GM18498 (cell line): Measurements from ENCODE around the gene XRCC5.
A peak's percentile ranks its signal among the peaks of the same experiment; 100 is the strongest.

Experiments used
- ATAC-seq: cut with Tn5 transposase; IDR thresholded peaks from one replicate; pipeline ENCODE4 v1.9.1; 2021; ENCODE audit warnings: mild to moderate bottlenecking, moderate library complexity; ENCODE audit not compliant: unreplicated experiment

Gene XRCC5

DNA sequence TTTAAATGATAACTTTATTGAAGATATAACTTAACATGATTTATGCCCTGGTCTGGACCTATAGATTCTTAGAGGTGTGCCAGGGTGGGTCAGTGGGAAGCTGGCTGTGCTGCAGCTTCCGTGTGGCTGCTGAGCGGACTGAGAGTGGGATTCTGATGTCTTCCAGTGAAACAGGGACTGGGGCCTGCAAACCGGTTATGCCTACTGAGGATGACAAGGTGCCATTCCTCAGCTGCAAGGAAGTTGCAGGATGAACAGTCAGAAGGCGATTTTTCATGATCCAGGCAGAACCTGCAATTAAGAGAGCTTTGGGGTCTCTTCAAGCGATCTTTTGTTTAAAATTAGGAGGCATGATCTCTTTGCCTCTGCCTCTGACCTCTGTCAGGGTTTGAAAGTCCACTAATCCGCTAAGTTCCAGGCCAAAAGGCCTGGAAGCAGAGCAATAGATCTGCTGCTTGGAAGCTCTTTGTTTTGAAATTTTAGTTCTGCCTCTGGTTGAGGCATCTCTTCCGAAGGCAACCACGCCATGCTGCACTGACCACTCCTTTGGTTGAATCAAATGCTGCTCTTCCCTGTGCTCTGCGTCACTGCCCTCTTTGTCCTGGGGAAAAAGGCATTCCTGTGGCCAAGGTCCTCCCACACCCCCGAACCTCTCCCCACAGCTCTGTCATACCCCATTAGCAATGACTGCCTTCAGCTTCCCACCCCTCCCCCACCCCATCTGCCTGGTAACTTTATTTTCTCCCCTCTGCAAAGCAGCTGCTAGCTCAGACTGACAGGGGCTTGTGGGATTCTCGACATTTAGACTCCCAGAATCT, 25.5 kb upstream of the XRCC5 start:
- no peak for ATAC-seq

- no peak for ATAC-seq
These were observed 24.6 kb upstream of the XRCC5 start for GRCh38 chr2:216084547-216084946.

- ATAC-seq: no peak
These were observed 22.8 kb upstream of the XRCC5 start for GRCh38 chr2:216086207-216086893.

- ATAC-seq: peak; percentile 63
These were observed 18.8 kb upstream of the XRCC5 start for GRCh38 chr2:216090369-216090786.

DNA sequence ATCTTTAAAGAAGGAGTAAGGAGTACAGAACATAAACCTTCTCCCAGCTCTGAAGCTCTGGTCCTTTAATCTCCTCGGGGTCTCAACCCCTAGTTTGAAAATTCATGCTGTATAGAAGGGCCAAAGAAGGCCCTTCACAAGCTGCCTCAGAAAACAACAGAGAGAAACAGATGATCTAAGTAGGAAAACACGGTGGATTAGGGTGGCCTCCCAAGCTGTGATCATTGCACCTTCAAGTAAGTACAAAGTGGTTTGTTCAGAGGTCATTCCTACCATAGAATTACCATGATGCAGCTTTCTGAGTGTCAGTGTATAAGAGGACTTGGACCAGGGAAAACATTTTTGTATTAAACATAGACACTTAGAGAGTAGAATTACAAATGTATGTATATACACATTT, 16.5 kb upstream of the XRCC5 start:
- ATAC-seq: no peak

DNA sequence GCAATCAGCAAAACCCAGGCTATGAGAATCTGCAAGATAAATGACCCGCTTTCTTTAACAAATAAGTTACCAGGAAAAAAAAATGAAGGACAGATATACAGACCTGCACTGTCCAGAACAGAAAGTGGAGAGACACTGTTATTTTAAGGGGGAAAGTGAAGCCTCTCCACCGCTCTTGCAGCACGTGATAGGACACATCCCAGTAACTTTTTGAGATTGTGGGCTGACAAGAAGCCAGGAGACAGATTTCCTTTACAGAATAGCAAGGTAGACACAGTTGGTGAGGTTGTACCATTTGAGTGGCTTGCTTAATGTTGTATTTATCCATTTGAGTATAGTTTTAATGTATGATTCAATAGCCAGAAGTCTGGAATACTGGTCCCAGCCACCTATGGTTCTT, 14.4 kb upstream of the XRCC5 start:
- ATAC-seq: no peak

GRCh38 chr2:216098421-216099334, 10.5 kb upstream of the XRCC5 start:
- no peak for ATAC-seq

GRCh38 chr2:216101109-216101508, 8.0 kb upstream of the XRCC5 start:
- ATAC-seq: no peak

- ATAC-seq: no peak
These were observed 5.9 kb upstream of the XRCC5 start for GRCh38 chr2:216103213-216103612.

GRCh38 chr2:216104691-216105090, 4.5 kb upstream of the XRCC5 start:
- ATAC-seq: no peak

DNA sequence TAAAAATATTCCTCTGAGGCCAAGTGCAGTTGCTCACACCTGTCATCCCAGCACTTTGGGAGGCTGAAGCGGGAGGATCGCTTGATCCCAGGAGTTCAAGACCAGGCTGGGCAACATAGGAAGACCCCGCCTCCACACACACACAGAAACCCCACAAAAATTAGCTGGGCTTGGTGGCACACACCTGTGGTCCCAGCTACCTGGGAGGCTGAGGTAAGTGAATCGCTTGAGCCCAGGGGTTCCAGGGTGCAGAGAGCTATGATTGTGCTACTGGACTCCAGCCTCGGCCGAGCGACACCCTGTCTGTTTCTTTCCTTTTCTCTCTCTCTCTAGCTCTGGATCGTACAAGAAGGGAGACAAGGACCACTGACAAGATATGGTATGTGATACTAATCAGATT, 1.8 kb upstream of the XRCC5 start:
- no peak for ATAC-seq

DNA sequence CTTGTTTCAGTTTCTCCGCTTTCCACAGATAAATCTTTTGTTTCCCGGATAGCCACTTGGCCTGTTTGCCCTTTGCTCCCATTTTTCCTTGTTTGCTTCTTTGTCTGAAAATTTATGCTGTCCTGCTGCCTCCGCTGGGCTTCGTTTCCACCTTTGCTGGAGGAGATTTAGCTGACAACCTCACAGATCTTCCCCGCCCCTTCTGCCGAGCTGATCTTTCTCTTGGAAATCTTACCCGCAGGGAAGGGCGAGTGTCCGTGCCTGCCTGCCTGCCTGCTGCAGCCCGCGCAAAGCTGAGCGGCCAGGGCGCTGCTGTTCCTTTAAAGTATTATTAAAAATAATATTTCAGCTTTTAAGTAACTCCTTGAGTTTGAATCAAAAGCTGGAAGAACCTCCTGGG, 1.4 kb upstream of the XRCC5 start:
- no peak for ATAC-seq

- no peak for ATAC-seq
These were observed 710 bp upstream of the XRCC5 start for GRCh38 chr2:216108310-216108966.

GRCh38 chr2:216109962-216110614, 940 bp downstream of the XRCC5 start:
- ATAC-seq: no peak

DNA sequence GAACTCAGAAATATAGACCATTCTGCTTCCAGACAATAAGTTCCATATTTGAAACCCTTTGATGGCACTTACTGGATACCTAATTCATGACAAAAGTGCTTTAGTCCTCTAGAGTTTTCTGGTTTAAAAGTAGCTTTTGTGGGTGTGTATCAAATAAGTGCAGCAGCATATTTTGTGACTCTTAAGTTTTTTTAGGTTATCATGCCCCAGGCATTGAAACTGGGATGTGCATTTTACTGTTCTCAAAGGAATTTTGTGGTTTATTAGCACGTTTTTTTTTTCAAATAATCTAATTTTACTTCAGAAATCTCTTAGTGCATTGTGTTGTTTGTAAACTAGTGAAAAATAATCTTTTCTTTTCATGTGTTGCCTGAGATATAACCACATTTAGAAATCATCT, 1.5 kb downstream of the XRCC5 start:
- ATAC-seq: no peak

- no peak for ATAC-seq
These were observed 2.0 kb downstream of the XRCC5 start for GRCh38 chr2:216111122-216111521.

- ATAC-seq: no peak
These were observed 3.8 kb downstream of the XRCC5 start for GRCh38 chr2:216112926-216113325.

DNA sequence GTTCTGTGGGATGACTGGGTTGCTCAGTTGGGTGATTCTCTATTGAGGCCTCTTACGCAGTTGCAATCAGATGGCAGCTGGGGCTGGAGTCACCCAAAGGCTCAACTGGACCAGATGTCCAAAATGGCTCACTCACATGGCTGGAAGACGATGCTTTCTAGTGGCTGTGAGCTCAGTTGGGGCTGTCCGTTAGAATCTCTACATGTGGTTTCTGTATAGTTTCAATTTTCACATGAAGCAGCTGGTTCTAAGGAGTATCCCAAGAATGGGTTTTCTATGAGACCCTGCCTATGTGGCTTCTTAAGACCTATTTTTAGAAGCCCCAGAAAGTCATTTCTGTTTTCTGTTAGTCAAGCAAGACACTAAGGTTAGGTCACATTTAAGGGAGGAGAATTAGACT, 4.4 kb downstream of the XRCC5 start:
- ATAC-seq: peak; percentile 70

DNA sequence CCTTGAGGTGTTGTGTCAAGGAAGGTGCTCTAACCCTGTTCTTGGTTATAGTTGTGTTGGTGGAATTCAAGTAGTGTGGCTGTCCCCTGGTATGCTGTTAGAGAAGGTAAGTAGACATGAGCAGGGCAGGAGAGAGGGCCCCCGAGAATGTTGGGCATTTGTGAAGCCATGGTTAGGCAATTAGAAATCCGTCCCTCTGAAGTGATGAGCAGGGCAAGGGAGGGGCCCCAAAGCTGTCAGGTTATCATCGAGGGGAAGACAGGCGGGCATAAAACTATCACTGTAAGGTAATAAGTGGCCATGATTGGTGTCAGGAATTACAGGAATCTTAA, 5.2 kb downstream of the XRCC5 start:
- ATAC-seq: no peak

DNA sequence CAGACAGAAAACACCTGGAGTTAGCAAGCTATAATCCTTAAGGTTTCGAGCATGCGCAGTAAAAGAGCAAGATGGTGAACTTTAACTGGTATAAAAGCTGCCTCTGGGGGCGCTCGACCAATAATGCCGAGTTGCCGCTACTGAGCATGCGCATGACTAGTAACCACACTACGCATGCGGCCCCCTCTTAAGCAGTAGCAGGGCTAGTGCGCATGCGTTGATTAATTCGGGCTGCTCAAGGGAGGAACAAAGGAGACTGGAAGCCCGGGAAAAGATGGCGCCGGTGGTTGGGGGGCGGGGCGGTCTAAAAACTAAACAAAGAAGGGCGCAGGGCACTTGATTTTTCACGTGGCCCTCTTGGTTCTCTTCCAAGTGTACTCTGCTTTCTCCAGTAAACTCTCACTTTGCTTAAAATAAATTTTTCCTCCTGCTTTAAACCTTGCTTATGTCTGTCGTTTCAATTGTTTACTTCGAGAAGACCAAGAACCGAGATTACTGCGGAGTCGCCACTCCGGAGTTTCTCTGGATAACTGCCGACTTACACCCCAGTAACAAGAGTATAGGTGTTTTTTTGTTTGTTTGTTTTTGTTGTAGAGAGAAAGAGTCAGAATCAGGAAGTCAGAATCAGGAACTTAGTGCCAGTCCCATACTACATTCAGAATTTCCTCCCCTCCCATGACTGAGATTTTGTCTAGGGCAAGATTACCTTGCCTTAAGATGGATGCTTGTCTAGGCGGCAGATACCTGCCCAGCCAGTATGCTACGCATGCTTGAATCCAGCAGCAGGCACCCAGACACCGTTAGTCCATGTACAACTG, 5.8 kb downstream of the XRCC5 start:
- peak; percentile 51 for ATAC-seq
